ENCODE results near the gene KLHL5.

Gene KLHL5

DNA sequence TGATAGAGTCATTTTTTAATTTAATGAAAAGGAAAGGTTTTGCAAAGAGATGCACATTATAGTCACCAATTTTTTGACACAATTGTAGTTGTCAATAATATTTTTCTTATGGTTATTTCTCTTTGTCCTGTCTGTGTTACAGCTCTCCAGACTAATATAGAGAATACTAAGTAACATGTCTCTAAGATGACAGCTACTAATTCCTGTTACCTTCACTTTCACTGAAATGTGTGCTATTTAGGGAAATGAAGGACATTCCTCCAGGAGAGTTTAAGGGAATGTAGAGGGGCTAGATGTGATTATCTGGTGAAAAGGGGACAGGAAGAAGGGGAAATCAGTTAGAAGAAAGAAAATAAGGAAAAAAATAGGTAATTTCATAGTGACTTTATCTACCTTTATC lies 1.4 kb downstream of the KLHL5 start:
- Histone ChIP-seq H3K27me3 (ENCODE audit: low read depth, low read length) (no peaks in the 10 kb centered on the region), H3K36me3 (ENCODE audit: control insufficient read depth in 1 of 2, insufficient read depth in 2 of 2, low read length in 2 of 2) (no peaks in the 10 kb centered on the region), H3K27ac (ENCODE audit: low read length) (no peak overlapping the region), H3K4me3 (ENCODE audit: low read depth in 1 of 2, low read length in 2 of 2) (no peak overlapping the region), H3K9me3 (ENCODE audit: control insufficient read depth in 1 of 2, low read length in 2 of 2) (no peaks in the 10 kb centered on the region), H3K4me1 (ENCODE audit: control insufficient read depth in 1 of 2, insufficient read depth in 2 of 2, low read length in 2 of 2) (peaks cover 0 to 28% of the 10 kb centered on the region in 2 donors)

DNA sequence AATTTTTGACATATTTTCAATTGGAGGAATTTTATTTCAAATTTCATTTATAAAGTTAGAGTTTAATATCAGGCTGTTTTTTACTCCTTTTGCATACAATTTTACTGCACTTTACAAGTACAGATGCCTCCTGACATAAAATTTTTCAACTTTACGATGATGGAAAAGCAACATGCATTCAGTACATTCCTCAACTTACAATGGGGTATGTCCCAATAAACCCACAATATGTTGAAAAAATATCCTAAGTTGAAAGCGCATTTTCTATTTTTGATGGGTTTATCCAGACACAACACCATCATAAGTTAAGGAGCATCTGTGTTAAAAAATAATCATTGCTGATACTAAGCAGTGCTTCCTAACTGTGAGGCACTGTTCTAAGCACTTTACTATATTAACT lies 4.3 kb downstream of the KLHL5 start:
- peaks cover 0 to 17% of the 10 kb centered on the region in 2 donors for H3K4me1 ChIP-seq (ENCODE audit: control insufficient read depth in 1 of 2, insufficient read depth in 2 of 2, low read length in 2 of 2)
- H3K9me3 ChIP-seq (ENCODE audit: control insufficient read depth in 1 of 2, low read length in 2 of 2), result no peaks in the 10 kb centered on the region
- H3K36me3 ChIP-seq (ENCODE audit: control insufficient read depth in 1 of 2, insufficient read depth in 2 of 2, low read length in 2 of 2), result no peaks in the 10 kb centered on the region
- H3K4me3 ChIP-seq (ENCODE audit: low read depth in 1 of 2, low read length in 2 of 2), result no peak overlapping the region
- H3K27ac ChIP-seq (ENCODE audit: low read length), result no peak overlapping the region
- H3K27me3 ChIP-seq (ENCODE audit: low read depth, low read length), result no peaks in the 10 kb centered on the region

DNA sequence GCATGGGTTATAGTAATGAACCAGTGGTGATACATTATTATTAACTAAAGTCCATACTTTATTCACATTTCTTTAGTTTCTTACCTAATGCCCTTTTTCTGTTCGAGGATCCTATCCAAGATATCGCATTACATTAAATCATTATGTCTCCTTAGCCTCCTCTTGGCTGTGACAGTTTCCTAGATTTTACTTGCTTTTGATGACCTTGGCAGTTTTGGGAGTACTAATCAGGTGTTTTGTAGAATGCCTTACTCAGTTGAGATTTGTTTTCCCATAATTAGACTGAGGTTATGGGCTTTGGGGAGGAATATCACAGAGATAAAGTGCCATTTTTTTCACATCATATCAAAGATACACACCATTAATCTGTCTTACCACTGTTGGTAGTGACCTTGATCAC lies 5.0 kb downstream of the KLHL5 start:
- Histone ChIP-seq H3K27me3 (ENCODE audit: low read depth, low read length) (no peaks in the 10 kb centered on the region), H3K4me1 (ENCODE audit: control insufficient read depth in 1 of 2, insufficient read depth in 2 of 2, low read length in 2 of 2) (peaks cover 0 to 12% of the 10 kb centered on the region in 2 donors)

DNA sequence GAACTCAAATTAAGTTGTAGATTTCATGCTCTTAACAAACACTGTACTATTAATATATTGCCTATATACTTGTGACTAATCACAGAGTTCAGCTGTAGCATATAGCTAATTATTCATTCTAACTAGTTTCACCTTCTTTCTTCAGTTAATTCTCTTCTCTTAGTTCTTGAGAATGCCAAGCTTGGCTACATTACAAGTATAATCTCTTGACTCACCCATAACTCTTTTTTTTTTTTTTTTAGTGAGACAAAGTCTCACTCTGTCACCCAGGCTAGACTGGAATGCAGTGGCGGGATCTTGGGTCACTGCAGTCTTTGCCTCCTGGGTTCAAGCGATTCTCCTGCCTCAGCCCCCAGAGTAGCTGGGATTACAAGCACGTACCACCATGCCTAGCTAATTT lies 5.4 kb downstream of the KLHL5 start:
- peaks cover 0 to 8% of the 10 kb centered on the region in 2 donors for H3K4me1 ChIP-seq (ENCODE audit: control insufficient read depth in 1 of 2, insufficient read depth in 2 of 2, low read length in 2 of 2)
- no peak overlapping the region for H3K27ac ChIP-seq (ENCODE audit: low read length)
- H3K4me3 ChIP-seq (ENCODE audit: low read depth in 1 of 2, low read length in 2 of 2), result no peak overlapping the region
- no peaks in the 10 kb centered on the region for H3K9me3 ChIP-seq (ENCODE audit: control insufficient read depth in 1 of 2, low read length in 2 of 2)
- H3K27me3 ChIP-seq (ENCODE audit: low read depth, low read length), result no peaks in the 10 kb centered on the region
- H3K36me3 ChIP-seq (ENCODE audit: control insufficient read depth in 1 of 2, insufficient read depth in 2 of 2, low read length in 2 of 2), result no peaks in the 10 kb centered on the region

More for the DNA sequence above, 5.0 kb downstream of the KLHL5 start:
- no peak overlapping the region for H3K27ac ChIP-seq (ENCODE audit: low read length)
- H3K4me3 ChIP-seq (ENCODE audit: low read depth in 1 of 2, low read length in 2 of 2), result no peak overlapping the region
- no peaks in the 10 kb centered on the region for H3K36me3 ChIP-seq (ENCODE audit: control insufficient read depth in 1 of 2, insufficient read depth in 2 of 2, low read length in 2 of 2)
- no peaks in the 10 kb centered on the region for H3K9me3 ChIP-seq (ENCODE audit: control insufficient read depth in 1 of 2, low read length in 2 of 2)

DNA sequence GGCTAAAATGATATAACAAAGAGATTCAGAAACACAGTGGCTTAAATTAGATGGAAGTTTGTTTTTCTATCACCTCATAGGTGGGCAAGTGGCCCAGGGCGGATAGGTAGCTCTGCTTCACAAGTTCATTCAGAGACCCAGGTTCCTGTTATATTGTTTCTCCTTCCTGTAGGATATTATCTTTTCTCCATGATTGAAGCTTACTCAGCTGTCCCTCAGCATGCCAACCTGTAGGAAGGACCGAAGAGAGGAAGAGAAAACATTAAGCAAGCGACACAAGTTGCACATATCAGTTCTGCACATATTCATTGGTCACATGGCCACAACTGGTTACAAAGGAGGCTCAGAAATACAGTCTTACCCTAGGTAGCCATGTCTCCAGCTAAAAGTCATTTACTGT lies 6.9 kb downstream of the KLHL5 start:
- Histone ChIP-seq H3K4me3 (ENCODE audit: low read depth in 1 of 2, low read length in 2 of 2) (no peak overlapping the region), H3K9me3 (ENCODE audit: control insufficient read depth in 1 of 2, low read length in 2 of 2) (no peaks in the 10 kb centered on the region), H3K27ac (ENCODE audit: low read length) (no peak overlapping the region), H3K27me3 (ENCODE audit: low read depth, low read length) (no peaks in the 10 kb centered on the region), H3K4me1 (ENCODE audit: control insufficient read depth in 1 of 2, insufficient read depth in 2 of 2, low read length in 2 of 2) (no peaks in the 10 kb centered on the region), H3K36me3 (ENCODE audit: control insufficient read depth in 1 of 2, insufficient read depth in 2 of 2, low read length in 2 of 2) (no peaks in the 10 kb centered on the region)

DNA sequence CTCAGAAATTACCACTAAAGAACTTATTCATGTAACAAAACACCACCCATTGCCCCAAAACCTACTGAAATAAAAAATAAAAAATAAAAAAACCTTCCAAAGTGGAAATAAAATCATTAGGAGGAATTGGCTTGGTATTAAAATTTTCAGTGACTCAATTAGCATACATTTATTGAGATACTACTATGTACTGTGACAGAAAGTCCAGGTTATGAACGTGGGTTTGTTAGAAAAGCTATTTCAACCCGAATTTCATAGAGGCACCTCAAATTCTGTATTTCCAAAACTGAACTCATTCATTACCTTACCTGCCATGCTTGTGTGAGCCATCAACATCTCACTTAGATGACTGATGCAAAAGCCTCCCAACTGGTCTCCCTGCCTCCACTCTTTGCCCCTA lies 16.8 kb downstream of the KLHL5 start:
- no peak overlapping the region for H3K27ac ChIP-seq (ENCODE audit: low read length)
- peaks cover 5 to 16% of the 10 kb centered on the region in 2 donors for H3K36me3 ChIP-seq (ENCODE audit: control insufficient read depth in 1 of 2, insufficient read depth in 2 of 2, low read length in 2 of 2)
- no peaks in the 10 kb centered on the region for H3K4me1 ChIP-seq (ENCODE audit: control insufficient read depth in 1 of 2, insufficient read depth in 2 of 2, low read length in 2 of 2)
- no peak overlapping the region for H3K4me3 ChIP-seq (ENCODE audit: low read depth in 1 of 2, low read length in 2 of 2)
- no peaks in the 10 kb centered on the region for H3K9me3 ChIP-seq (ENCODE audit: control insufficient read depth in 1 of 2, low read length in 2 of 2)
- H3K27me3 ChIP-seq (ENCODE audit: low read depth, low read length), result no peaks in the 10 kb centered on the region

DNA sequence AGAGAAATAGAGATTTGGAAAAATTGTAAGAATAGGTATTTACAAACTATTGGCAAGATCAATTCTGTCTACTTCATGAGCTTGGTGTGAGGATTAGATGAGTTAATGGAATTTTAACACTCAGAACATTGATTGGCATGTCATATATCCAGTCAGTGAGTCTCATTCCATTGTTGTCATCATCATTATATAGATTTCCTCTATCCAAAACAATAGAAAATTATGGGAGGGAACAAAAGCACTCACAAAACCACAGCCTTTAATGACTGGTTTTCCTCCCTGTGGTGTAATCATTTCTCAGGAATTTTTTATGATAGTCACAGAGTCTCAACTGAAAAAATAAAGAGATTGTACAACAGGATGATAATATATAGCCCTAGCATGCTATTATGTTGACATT lies 21.1 kb downstream of the KLHL5 start:
- Histone ChIP-seq H3K27ac (ENCODE audit: low read length) (no peak overlapping the region), H3K36me3 (ENCODE audit: control insufficient read depth in 1 of 2, insufficient read depth in 2 of 2, low read length in 2 of 2) (peaks cover 5 to 16% of the 10 kb centered on the region in 2 donors), H3K27me3 (ENCODE audit: low read depth, low read length) (no peaks in the 10 kb centered on the region)

DNA sequence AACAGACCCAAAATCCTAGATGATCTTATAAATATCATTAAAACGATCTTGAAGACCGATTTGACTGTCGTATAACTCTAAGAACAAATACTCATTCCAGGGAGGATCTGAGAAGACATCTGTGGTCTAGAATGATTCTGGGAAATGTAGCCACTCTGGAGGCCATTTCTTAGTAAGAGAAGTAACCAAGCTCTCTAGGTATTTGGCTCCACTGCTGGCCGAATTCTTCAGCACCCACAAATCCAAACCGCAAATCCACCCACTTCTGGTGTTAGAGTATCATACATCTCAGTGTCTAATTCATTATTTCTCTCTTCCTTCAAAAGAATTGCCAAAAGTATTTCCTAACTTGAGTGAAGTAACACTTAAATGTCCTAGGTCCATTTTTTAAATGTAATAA lies 23.9 kb downstream of the KLHL5 start:
- peaks cover 5 to 16% of the 10 kb centered on the region in 2 donors for H3K36me3 ChIP-seq (ENCODE audit: control insufficient read depth in 1 of 2, insufficient read depth in 2 of 2, low read length in 2 of 2)

More for the DNA sequence above, 21.1 kb downstream of the KLHL5 start:
- Histone ChIP-seq H3K4me1 (ENCODE audit: control insufficient read depth in 1 of 2, insufficient read depth in 2 of 2, low read length in 2 of 2) (no peaks in the 10 kb centered on the region), H3K9me3 (ENCODE audit: control insufficient read depth in 1 of 2, low read length in 2 of 2) (no peaks in the 10 kb centered on the region), H3K4me3 (ENCODE audit: low read depth in 1 of 2, low read length in 2 of 2) (no peak overlapping the region)

DNA sequence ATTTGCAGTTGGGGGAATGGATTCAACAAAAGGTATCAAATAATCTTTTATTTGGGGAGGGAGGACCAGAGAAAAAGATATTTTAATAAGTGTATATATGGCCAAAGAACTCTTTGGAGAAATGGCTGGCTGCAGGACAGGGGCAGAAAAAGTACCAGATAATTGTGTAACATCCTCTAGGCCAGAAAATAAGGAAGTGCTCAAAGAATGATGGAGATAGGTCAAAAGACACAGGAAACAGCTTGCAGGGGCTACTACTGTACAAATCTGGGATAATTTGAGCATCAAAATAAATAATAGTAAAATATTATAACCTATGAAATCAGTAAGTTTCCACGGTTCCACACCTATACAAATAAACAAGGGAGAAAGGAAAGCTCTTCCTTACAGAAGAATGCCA lies 34.8 kb downstream of the KLHL5 start:
- Histone ChIP-seq H3K27me3 (ENCODE audit: low read depth, low read length) (no peaks in the 10 kb centered on the region), H3K4me1 (ENCODE audit: control insufficient read depth in 1 of 2, insufficient read depth in 2 of 2, low read length in 2 of 2) (no peaks in the 10 kb centered on the region), H3K4me3 (ENCODE audit: low read depth in 1 of 2, low read length in 2 of 2) (no peak overlapping the region), H3K9me3 (ENCODE audit: control insufficient read depth in 1 of 2, low read length in 2 of 2) (no peaks in the 10 kb centered on the region), H3K36me3 (ENCODE audit: control insufficient read depth in 1 of 2, insufficient read depth in 2 of 2, low read length in 2 of 2) (peaks cover 5 to 6% of the 10 kb centered on the region in 2 donors), H3K27ac (ENCODE audit: low read length) (no peak overlapping the region)

More for the DNA sequence above, 23.9 kb downstream of the KLHL5 start:
- Histone ChIP-seq H3K4me1 (ENCODE audit: control insufficient read depth in 1 of 2, insufficient read depth in 2 of 2, low read length in 2 of 2) (no peaks in the 10 kb centered on the region), H3K27me3 (ENCODE audit: low read depth, low read length) (no peaks in the 10 kb centered on the region), H3K9me3 (ENCODE audit: control insufficient read depth in 1 of 2, low read length in 2 of 2) (no peaks in the 10 kb centered on the region), H3K27ac (ENCODE audit: low read length) (no peak overlapping the region), H3K4me3 (ENCODE audit: low read depth in 1 of 2, low read length in 2 of 2) (no peak overlapping the region)

DNA sequence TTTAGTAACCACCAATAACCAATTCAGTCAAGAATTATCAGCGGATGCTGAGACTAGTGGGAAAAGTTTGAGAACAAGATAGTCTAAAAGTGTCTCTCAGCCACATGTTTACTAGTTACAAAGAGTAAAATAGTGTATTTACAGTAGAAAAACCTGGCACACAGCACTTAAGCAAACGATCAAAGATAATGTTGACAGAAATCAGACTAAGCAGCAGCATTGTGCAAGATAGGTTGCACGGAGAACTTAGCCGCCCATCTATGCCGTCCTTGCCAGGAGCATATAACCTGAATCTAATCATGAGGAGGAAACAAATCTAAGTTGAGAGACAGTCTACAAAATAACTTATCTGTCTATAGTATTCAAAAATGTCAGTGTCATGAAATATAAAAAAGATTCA lies 35.3 kb downstream of the KLHL5 start:
- H3K27ac ChIP-seq (ENCODE audit: low read length), result no peak overlapping the region
- H3K4me3 ChIP-seq (ENCODE audit: low read depth in 1 of 2, low read length in 2 of 2), result no peak overlapping the region
- no peaks in the 10 kb centered on the region for H3K27me3 ChIP-seq (ENCODE audit: low read depth, low read length)

DNA sequence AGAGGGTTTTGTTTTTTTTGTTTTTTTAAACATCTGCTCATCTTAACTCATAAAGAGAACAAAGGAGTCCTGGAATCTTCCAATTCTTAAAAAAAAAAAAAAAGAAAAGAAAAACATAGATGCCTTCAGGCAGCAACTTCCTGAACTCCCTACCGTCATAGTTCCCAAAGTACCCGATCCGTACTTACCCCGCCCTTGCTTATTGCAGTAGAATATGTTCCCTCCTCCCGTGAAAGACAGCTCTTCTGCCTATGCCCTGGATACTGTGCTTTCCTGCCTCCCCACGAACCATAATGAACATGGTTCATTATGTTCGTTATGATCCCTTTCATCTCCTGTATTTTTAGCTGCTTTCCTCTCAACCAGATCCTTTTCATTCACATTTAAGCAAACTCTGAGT lies 40.3 kb downstream of the KLHL5 start:
- Histone ChIP-seq H3K4me1 (ENCODE audit: control insufficient read depth in 1 of 2, insufficient read depth in 2 of 2, low read length in 2 of 2) (no peaks in the 10 kb centered on the region), H3K4me3 (ENCODE audit: low read depth in 1 of 2, low read length in 2 of 2) (no peak overlapping the region), H3K27ac (ENCODE audit: low read length) (no peak overlapping the region), H3K27me3 (ENCODE audit: low read depth, low read length) (no peaks in the 10 kb centered on the region), H3K36me3 (ENCODE audit: control insufficient read depth in 1 of 2, insufficient read depth in 2 of 2, low read length in 2 of 2) (peaks cover 7 to 24% of the 10 kb centered on the region in 2 donors), H3K9me3 (ENCODE audit: control insufficient read depth in 1 of 2, low read length in 2 of 2) (no peaks in the 10 kb centered on the region)

More for the DNA sequence above, 35.3 kb downstream of the KLHL5 start:
- Histone ChIP-seq H3K9me3 (ENCODE audit: control insufficient read depth in 1 of 2, low read length in 2 of 2) (no peaks in the 10 kb centered on the region), H3K36me3 (ENCODE audit: control insufficient read depth in 1 of 2, insufficient read depth in 2 of 2, low read length in 2 of 2) (peaks cover 5 to 6% of the 10 kb centered on the region in 2 donors), H3K4me1 (ENCODE audit: control insufficient read depth in 1 of 2, insufficient read depth in 2 of 2, low read length in 2 of 2) (no peaks in the 10 kb centered on the region)

DNA sequence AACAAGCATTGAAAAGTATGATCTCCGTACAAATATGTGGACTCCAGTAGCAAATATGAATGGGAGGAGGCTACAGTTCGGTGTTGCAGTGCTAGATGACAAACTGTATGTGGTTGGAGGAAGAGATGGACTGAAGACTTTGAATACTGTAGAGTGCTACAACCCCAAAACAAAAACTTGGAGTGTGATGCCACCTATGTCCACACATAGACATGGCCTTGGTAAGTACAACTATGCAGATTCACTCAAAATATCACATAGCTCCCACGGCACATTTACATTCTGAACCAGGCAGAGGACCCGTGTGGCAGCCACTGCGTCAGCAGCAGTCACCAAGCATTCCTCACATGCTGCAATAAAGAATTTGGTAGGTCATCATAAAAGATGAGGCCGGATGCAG lies 41.3 kb downstream of the KLHL5 start:
- Histone ChIP-seq H3K4me3 (ENCODE audit: low read depth in 1 of 2, low read length in 2 of 2) (no peak overlapping the region), H3K4me1 (ENCODE audit: control insufficient read depth in 1 of 2, insufficient read depth in 2 of 2, low read length in 2 of 2) (no peaks in the 10 kb centered on the region), H3K27me3 (ENCODE audit: low read depth, low read length) (no peaks in the 10 kb centered on the region), H3K27ac (ENCODE audit: low read length) (no peak overlapping the region), H3K36me3 (ENCODE audit: control insufficient read depth in 1 of 2, insufficient read depth in 2 of 2, low read length in 2 of 2) (peaks cover 4 to 26% of the 10 kb centered on the region in 2 donors), H3K9me3 (ENCODE audit: control insufficient read depth in 1 of 2, low read length in 2 of 2) (no peaks in the 10 kb centered on the region)

All from muscle layer of duodenum (tissue), 2 donors.